GM08714 (cell line): ENCODE data around the gene CDC42BPB.

Experiments
- H3K4me3 ChIP-seq: fragments of 200-500 bp; sonication (Bioruptor generic); 2 replicates; pipeline ENCODE4 v1.5.1; 2014; ENCODE audit warnings: mild to moderate bottlenecking, low read length, inconsistent platforms
- ZNF274 ChIP-seq: IDR thresholded peaks from 2 replicates; pipeline ENCODE4 v1.6.1; 2012; ENCODE audit warnings: mild to moderate bottlenecking, low read depth, low read length

CDC42BPB gene

DNA sequence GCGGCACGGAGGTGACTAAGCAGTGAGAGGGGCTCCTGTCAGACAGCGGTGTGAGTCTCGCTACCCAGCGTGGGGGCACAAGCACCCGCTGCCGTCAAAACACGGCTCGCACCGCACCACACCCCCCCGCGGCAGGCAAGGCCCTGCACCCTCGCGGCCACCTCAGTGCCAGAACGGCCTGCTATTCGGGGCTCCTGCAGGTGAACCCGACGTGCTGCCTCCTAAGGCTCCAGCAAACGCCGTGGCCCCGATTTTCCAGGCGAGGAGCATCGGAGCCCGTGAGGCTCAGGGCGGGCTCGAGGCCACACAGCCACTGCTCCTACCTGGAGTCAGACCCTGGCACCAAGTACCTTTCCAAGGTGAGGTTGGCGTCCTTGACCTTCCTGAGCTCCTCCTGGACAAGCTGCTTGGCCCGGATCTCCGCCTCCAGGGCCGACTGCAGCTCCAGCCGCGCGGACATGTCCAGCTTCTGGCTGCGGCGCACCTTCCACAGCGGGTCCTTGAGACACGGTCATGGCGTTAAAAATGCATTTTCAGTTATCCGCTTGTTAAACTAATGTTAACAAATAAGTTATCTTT, 93.1 kb downstream of the CDC42BPB start:
- no peak overlapping the region for H3K4me3 ChIP-seq
- TF ChIP-seq ZNF274, result no peak

DNA sequence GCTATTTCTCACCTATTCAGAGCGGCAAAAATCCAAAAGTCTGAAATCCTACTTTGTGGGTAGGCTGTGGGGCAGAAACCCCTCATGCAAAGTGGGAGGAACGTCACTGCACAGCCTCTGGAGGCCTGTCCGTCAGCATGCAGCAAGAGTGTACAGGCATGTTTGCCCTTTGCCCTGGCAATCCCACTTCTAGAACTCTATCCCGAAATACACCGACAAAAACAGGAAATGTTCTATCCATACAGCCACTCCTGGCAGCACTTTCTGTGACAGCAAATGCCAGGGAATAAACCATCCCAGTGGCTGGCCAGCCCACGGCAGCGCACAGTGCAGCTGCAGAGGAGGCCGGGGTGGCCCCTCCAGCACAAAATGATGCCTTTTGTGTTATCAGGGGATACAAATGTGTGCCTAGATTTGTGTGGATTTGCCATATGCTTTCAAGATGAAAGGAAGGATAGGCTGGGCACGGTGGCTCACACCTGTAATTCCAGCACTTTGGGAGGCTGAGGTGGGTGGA, 95.2 kb downstream of the CDC42BPB start:
- no peak for TF ChIP-seq ZNF274
- no peak overlapping the region for H3K4me3 ChIP-seq

DNA sequence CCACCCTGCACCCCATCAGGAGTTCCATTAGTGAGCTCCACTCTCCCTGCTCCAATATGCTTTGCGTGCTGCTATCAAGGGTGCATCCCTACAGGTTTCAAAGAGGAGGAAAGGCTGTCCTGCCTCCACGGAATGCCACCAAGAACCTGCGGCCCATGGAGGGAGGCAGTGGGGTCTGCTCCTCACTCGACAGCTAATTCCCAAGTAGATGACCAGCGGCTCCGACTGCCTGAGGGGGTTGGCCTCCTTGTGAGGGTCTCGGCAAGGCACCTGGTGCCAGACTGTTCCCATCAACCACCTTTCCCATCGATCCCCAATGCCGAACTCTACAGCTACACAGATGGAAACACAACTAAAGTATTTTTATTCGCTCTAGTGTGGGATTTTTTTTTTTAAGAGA, 98.9 kb downstream of the CDC42BPB start:
- no peak for TF ChIP-seq ZNF274
- H3K4me3 ChIP-seq, result no peak overlapping the region

DNA sequence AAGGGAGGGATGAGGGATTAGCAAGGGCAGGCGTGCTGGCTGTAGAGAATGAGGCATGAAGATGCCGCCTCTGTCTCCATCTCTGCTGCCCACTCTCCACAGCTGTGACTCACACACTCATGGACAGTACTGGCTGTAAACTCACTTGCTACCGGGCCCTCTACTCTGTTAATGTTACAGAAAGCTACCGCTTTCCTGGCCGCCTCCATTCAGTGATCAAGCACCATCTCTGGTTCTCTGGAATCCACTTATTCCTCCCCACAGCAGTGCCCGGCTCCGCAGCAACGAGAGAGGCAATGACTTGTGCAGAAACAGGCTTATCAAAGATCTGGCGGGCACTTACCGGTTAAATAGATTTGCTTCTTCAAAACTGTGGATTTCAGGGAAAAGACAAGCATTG, 100.1 kb downstream of the CDC42BPB start:
- no peak overlapping the region for H3K4me3 ChIP-seq
- no peak for TF ChIP-seq ZNF274

DNA sequence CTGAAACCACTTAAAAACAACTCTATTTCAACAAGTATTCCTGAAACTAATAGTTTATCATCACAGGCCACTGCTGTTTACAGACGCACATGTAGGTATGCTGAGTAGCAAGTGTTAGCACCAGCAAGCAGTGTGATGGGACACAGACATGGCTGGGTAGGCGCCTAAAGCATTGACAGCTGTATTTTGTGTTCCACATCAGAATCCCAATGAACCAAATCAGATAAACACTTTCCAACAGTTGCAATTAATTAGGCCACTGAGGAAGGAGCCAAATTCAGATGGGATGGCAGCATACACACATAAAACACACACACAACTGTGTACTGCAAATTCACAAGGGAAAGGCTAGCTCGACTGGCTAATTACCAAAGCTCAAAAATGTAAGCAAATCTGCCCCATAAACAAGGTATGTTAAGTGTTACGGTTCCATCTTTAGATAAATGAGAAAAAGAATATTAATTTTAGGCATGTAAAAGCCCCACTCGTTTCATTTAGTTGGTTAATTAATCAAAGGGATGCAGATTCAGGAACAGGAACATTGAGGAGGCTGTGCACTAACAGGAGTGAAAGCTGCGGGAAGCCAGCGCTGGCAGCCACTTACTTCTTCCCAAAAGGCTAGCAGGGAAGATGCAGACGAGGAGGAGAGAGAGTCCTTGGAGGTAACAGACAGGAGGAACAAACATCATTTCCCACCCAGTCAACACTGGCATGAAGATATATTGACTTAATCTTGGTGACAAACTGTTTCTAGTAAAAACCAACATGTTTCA, 101.5 kb downstream of the CDC42BPB start:
- no peak overlapping the region for H3K4me3 ChIP-seq
- TF ChIP-seq ZNF274, result no peak

DNA sequence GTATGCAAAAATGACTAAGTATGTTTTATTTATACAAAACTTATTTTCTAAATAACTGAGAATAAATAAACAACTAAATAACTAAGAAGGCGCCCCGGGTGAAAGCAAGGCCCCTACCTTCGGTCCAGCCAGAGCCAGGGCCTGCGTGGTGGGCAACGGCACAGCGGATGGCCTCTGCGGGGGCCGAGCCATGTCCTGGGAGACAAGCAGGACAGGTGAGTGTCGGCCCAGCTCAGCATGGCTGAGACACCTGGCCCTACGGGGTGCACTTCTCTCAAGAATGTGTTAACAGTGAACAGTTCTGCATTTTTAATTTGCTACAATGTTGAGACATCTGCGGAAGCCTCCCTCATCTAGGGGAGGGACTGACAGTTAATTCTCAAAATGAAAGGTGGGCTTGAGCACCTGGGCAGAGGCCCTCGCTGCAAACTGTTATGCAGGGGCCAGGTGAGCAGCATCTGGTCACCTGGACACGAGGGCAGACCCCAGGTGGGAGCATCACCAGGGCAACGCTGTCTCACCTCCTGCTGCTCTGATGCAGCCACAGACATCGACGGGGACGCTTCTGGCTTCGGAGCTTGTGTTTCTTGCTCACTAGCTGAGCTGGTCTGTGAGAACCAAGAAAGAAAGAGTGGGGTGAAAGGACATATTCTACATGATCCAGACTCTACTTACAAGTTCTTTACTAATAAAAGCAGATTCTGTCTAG, 103.1 kb downstream of the CDC42BPB start:
- H3K4me3 ChIP-seq, result no peak overlapping the region
- TF ChIP-seq ZNF274, result no peak

DNA sequence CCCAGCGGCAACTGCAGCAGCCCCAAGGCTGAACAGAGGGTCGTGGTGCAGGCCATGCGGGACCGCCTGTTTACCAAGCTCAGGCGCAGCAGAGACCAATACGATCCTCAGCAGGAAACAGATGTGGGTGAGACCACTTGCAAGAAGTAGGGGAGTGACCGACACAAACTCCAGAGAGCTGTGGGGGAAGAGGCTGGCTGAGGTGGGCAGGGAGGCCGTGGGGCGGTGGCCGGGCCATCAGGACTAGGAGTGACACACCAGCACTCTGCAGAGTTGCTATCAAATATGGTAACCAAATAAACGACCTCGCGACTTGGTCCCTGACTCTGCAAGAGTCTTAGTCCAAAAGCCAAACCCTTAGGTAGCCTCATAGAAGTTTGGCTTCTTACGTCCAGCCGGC, 104.2 kb downstream of the CDC42BPB start:
- no peak for TF ChIP-seq ZNF274

DNA sequence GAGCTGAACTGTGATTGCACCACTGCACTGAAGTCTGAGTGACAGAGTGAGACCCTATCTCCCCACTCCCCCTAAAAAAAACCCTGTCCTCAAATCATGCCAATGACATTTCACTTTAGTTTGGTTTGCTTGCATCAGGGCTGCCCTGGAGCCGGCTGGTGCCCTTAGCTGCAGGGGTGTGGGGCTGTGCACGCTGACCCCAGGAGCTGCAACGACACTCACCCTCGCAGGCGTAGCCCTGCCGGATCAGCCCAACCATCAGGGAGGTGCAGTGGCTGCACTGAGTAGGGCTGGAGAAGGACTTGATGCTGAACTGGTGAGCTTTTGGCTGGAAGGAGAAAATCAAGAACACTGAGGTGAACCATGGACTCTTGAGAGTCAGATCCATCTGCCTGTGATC, 105.1 kb downstream of the CDC42BPB start:
- no peak overlapping the region for H3K4me3 ChIP-seq
- TF ChIP-seq ZNF274, result no peak

More for the DNA sequence above, 104.2 kb downstream of the CDC42BPB start:
- no peak overlapping the region for H3K4me3 ChIP-seq

DNA sequence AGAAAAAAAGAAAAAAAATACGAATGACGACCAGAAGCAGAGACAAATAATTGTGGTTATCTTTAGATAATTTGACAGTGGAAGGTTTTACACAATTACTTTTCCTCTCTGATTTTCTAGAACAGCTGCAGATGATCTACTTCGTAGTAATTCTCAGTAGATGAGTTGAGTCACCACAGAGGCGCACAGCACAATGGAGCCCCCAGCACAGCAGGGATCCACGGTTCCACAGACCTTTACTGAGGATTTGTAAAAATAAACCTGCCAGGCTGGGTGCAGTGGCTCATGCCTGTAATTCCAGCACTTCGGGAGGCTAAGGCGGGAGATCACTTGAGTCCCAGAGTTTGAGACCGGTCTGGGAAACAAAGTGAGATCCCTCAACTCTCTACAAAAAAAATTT, 105.5 kb downstream of the CDC42BPB start:
- no peak for TF ChIP-seq ZNF274
- no peak overlapping the region for H3K4me3 ChIP-seq

DNA sequence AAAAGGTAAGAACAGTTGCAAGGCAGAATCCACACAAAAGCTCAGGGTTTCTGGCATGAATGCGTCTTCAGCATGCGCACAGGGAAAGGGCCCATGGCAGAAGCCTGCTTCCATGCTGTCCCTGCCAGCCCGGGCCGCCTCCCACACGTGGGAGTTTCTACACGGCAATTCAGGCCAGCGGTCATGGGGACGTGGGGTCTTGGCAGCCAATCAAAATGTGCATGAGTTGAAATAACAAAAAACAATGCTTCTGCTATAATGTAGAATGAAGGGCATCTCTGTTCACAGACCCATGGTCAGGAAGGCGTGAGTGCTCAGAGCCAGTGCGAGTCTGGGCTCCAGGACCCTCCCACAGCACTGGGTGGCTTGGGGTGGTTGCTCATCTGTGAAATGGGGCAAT, 106.3 kb downstream of the CDC42BPB start:
- no peak for TF ChIP-seq ZNF274
- H3K4me3 ChIP-seq, result no peak overlapping the region

DNA sequence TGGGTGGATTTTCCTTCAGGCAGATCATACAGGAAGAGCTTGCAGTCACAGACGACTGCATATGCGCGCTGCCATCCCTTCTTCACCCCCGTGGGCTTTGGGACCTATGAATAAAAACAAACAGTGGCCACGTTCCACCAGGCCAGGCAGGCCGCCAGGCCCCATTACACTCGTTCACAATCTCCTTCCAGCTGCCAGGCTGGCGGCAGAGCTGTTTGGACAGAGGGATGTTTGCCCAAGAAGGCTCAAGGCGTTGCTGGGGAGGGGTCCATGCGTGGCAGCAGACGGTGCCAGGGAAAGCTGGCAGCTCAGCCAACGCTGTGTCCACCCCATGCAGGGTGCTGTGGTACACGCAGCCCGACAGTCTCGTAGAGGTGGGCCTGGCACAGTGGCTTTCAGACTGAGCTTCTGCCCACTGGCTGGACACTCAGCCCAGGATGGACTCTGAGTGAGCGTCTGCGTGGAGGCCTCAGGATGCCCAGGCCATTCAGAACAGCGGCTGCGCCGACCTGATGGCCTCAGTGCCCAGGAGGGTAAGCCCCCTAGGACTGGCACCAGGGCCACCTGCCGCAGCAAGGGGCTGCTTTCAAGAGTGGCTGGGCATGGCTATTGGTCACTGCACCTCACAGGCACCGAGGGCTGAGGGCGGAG, 107.4 kb downstream of the CDC42BPB start:
- TF ChIP-seq ZNF274, result no peak
- no peak overlapping the region for H3K4me3 ChIP-seq

DNA sequence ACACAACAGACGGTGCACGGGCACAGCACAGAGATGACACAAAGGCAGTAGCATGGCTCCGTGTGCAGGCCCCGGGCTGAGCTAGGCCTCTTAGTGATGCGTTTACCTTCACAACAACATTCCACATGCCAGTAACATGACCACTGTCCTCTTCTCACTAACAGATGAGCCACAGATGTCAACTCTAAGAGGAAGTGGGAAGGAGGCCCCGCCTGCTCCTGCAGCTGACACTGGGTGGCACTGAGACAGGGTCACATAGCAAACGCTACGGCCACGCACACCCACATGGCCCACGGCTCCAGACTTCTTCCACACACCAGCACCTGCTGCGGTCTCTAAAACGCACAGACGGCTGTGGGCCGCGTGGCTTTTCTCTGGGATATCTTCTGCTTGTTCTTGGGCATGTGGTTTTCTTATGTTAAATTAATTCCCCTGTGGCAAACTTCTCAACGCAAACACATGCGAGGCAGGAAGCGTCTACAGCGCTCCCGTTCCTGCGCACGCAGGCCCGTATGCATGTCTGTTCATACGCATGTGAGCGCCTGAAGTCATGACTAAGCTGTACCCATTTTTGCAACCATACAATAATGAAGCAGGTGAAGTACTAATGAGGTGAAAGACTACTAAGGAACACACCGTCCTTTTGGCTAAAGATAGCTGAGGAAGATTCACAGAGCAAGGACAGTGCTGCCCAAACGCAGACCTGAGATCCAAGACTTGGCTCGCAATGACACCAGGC, 108.1 kb downstream of the CDC42BPB start:
- no peak for TF ChIP-seq ZNF274
- H3K4me3 ChIP-seq, result no peak overlapping the region

DNA sequence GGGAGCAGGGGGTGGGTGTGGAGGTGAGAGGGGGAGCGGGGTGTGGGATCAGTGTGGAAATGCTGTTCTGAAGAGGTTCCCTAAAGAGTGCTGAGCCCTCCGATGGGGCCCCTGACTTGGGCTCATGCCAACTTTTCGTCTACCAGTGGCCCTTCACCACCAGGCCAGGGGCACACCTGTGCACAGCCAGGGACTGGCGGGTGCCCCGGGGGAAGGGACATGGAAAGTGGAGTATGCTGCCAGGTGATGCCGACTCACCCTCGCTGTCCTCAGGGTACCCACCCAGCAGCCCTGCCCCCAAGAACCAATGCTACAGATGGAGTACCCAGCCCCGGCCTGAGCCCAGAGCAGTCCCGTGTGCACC, 108.7 kb downstream of the CDC42BPB start:
- TF ChIP-seq ZNF274, result no peak
- no peak overlapping the region for H3K4me3 ChIP-seq
